Measurements from ENCODE around the gene FABP6.

The FABP6 gene

GRCh38 chr5:160287378-160288051 is 58.2 kb downstream of the FABP6 start:
- no peak overlapping the region for H3K4me3 ChIP-seq (ENCODE audit: low read depth, low read length)
- no peak for TF ChIP-seq CTCF (IDR thresholded peaks at IDR 0.05; ENCODE audit: borderline replicate concordance, insufficient read depth, low read depth, low read length)

Data from GM12875 (cell line).